NB4 (cell line): Measurements from ENCODE around the gene TAF1C.

Source experiments
- DNase-seq: peaks from one replicate; pipeline ENCODE4 v3.0.0; 2010; ENCODE audit warnings: low read depth
- H3K4me3 ChIP-seq: one replicate; pipeline ENCODE4 v1.5.1; 2011; ENCODE audit warnings: mild to moderate bottlenecking, low read depth, low read length, moderate library complexity
- CTCF ChIP-seq: IDR thresholded peaks from one replicate; pipeline ENCODE4 v1.5.1; 2012; ENCODE audit warnings: low read depth, low read length
- MAX ChIP-seq: IDR thresholded peaks from 2 replicates; pipeline ENCODE4 v1.6.1; 2011; ENCODE audit warnings: low read depth, low read length
- MYC ChIP-seq: IDR thresholded peaks from 2 replicates; pipeline ENCODE4 v1.6.1; 2011; ENCODE audit warnings: low read depth, low read length
- POLR2A ChIP-seq: IDR thresholded peaks from 2 replicates; pipeline ENCODE4 v1.6.1; 2011; ENCODE audit warnings: mild to moderate bottlenecking; ENCODE audit not compliant: insufficient read length; ENCODE audit errors: extremely low read depth

The TAF1C gene

GRCh38 chr16:84178146-84178765 is 8.6 kb downstream of the TAF1C start:
- DNase-seq, result no peak
- H3K4me3 ChIP-seq, result no peak overlapping the region
- no peak for TF ChIP-seq POLR2A
- no peak for TF ChIP-seq CTCF
- TF ChIP-seq MYC, result no peak
- TF ChIP-seq MAX, result no peak

GRCh38 chr16:84177741-84178073 is 9.2 kb downstream of the TAF1C start:
- no peak for DNase-seq
- TF ChIP-seq MYC (no peak), CTCF (no peak), POLR2A (no peak), MAX (no peak)
- H3K4me3 ChIP-seq, result no peak overlapping the region

GRCh38 chr16:84176192-84177053 is 10.4 kb downstream of the TAF1C start:
- TF ChIP-seq MAX, result no peak
- TF ChIP-seq POLR2A, result no peak
- TF ChIP-seq CTCF, result no peak
- DNase-seq, result peak; percentile 19
- no peak overlapping the region for H3K4me3 ChIP-seq

- no peak overlapping the region for H3K4me3 ChIP-seq
- DNase-seq, result peak; percentile 77
- TF ChIP-seq CTCF (peak; percentile 91), POLR2A (no peak), MAX (peak; percentile 95), MYC (peak; percentile 95)
Observed at GRCh38 chr16:84175350-84176081, 11.3 kb downstream of the TAF1C start.

- TF ChIP-seq POLR2A (no peak), MAX (no peak), CTCF (no peak), MYC (no peak)
- no peak for DNase-seq
Observed at GRCh38 chr16:84174396-84174795, 12.5 kb downstream of the TAF1C start.

More at GRCh38 chr16:84174396-84174795, 12.5 kb downstream of the TAF1C start:
- H3K4me3 ChIP-seq, result no peak overlapping the region
